HT-29 (cell line): ENCODE data around the gene PTER. TPM values are rescaled to one million over a fixed set of nuclear protein-coding genes. Genes with fewer than 3 reads are reported as not detected.
A peak's percentile ranks its signal among the peaks of the same experiment; 100 is the strongest.

Source experiments
- DNase-seq: peaks from one replicate; pipeline ENCODE4 v3.0.0-alpha.2; 2015; ENCODE audit warnings: low spot score
- small RNA-seq: library from RNA; depleted of rRNA; stranded (forward); fragments of <200 nt; gene quantifications from one replicate; pipeline ENCODE3, GENCODE V24; 2014
- total RNA-seq: library from RNA; depleted of rRNA; stranded (reverse); fragments of >200 nt; shearing (Covaris generic); gene quantifications from 2 replicates; pipeline ENCODE4 v1.2.3, GENCODE V29; 2014; rRNA removed

PTER gene
- total RNA-seq, 1 experiment from 2014 or later: 3.4 TPM

DNA sequence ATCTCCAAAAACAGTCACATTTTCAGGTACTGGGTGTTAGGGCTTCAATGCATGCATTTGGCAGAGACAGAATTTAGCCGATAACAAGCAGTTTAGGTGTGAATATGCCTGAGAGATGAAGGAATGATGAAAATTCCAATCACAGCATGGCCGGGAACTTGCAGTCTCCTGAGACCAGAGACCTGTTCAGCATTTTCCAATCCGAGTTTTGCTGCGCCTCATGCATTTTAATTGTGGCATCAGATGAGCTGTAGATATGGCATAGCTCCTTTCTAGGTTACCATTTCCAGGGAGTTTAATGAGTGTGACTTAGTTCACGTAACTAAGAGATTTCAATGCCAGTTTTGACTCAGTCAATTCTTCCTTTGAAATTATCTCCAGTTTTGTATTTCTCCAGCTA is 99.3 kb downstream of the PTER start:
- DNase-seq: no peak

DNA sequence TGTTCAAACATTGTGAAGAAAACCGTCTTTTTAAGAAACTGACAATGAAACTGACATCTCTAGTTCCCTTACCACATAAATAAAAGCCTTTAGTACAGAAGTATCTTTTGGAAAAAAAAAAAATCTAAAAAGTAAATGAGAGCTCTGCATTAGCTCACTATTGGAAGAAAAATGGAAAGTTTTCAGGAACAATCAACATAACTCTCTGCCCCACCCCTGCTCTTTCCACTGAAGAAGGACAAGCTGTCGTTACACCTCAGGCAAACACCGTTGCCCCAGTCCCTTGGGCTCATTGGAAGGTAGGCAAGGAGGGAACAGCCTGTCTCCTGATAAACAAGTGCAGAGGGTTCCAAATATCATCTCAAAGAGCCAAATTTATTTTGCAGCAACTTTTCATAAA is 107.3 kb downstream of the PTER start:
- no peak for DNase-seq

DNA sequence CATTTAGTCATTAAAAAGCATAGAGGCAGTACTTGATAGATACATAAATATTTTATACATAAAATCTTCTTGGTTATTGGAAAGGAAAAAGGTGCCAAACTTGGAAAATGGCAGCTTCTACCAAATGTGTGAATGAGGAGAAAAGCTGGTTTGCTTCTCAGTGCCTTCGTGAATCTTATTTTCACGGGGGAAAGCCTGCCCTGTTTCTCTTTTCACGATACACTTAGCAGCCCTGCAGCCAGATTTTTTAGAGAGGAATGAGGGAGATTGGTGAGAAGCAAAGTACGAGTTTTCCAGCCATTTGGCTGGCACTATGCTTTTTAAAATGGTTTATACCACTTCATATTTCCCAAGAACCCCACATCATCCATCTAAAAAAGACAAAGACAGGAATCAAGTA is 107.8 kb downstream of the PTER start:
- no peak for DNase-seq

GRCh38 chr10:16545116-16545736 is 108.4 kb downstream of the PTER start:
- peak; percentile 54 for DNase-seq

- no peak for DNase-seq
Measured at GRCh38 chr10:16547973-16548372, 111.2 kb downstream of the PTER start.

DNA sequence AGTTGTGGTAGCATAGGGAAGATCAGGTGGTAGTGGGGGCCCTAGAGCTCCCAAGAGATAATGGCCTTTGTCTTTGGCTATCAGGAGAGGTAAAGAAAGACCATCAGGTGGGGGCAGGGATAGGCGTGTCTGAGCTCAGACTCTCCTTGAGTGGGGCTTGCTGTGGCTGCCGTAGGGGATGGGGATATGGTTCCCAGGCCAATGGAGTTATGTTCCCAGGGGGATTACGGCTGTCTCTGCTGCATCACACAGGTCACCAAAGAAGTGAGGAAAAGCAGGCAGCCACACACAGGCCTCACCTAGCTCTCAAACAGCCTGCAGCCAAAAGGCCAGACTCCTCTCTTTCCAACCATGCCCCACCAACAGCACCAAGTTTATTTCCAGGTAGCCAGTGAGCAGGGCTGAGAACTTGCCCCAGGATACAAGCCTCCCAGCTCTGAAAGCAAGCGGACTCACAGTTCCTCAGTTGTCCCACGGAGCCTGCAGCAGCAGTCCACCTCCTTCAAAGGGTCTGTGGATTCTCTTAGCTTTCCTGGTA is 122.5 kb downstream of the PTER start:
- no peak for DNase-seq

- DNase-seq: no peak
Measured at GRCh38 chr10:16562891-16563290, 126.1 kb downstream of the PTER start.

Small RNA genes within 50 kb of the gene (small RNA-seq; reads per million reads assigned to genes)
- 33.4 reads per million, percentile 94 among the genes with 10 or more reads in this experiment for gene RNU2-18P

Other genes starting within 250 kb of the PTER start
- not detected in 2 replicates for gene C1QL3, start 84.9 kb downstream of the PTER start, total RNA-seq